HEK293T (cell line): ENCODE results near the gene HMGCR.

Source experiments
- FOXA1 ChIP-seq: fragments of 450-650 bp; IDR thresholded peaks from 2 replicates; pipeline ENCODE4 v1.6.1; 2016; ENCODE audit warnings: mild to moderate bottlenecking
- TF ChIP-seq, protein P1 (sequence below): fragments of 450-650 bp; IDR thresholded peaks from 2 replicates; pipeline ENCODE4 v1.6.1; 2016

DNA sequence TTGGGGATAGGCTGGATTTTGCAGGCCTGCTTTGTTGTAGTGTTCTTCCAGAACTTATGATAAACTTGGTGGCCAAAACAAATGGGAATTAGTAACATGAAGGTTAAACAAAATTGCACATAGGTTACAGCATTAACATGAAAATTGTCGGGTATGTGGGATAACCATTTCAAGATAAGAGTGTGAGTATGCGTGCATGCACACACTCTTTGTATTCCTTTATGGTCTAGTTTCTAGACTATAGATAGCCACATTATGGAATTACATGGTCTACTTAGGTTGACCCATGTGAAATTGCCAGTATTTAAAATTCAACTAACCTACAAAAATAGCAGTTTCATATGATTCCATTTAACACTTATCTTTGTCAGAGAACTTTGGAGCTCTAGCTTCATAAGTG, 1.4 kb downstream of the HMGCR start:
- TF ChIP-seq, protein P1, sequence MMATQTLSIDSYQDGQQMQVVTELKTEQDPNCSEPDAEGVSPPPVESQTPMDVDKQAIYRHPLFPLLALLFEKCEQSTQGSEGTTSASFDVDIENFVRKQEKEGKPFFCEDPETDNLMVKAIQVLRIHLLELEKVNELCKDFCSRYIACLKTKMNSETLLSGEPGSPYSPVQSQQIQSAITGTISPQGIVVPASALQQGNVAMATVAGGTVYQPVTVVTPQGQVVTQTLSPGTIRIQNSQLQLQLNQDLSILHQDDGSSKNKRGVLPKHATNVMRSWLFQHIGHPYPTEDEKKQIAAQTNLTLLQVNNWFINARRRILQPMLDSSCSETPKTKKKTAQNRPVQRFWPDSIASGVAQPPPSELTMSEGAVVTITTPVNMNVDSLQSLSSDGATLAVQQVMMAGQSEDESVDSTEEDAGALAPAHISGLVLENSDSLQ, result no peak
- TF ChIP-seq FOXA1, result no peak
